Mucosa of rectum (tissue), 2 donors: Measurements from ENCODE around the gene PARPBP.
"Not testable (repeated sequence)": the region's sequence is repeated elsewhere in the genome, so short reads cannot be mapped to it uniquely, and the experiment has no call there.

ENCODE experiments used
- H3K27ac ChIP-seq, 2 donors: one replicate each; pipeline ENCODE4 v1.7.0; 2013; ENCODE audit warnings: inconsistent platforms in 2 of 2, low read depth in 2 of 2, low read length in 2 of 2
- H3K27me3 ChIP-seq, 2 donors: one replicate each; pipeline ENCODE4 v1.7.0; 2013; ENCODE audit warnings: low read length in 2 of 2; ENCODE audit not compliant: control insufficient read depth in 2 of 2, insufficient read depth in 2 of 2
- H3K36me3 ChIP-seq, 2 donors: one replicate each; pipeline ENCODE4 v1.7.0; 2013; ENCODE audit warnings: low read length in 2 of 2; ENCODE audit not compliant: control insufficient read depth in 2 of 2, insufficient read depth in 2 of 2
- H3K4me1 ChIP-seq, 2 donors: one replicate each; pipeline ENCODE4 v1.7.0; 2013; ENCODE audit warnings: low read length in 2 of 2, mild to moderate bottlenecking in 1 of 2; ENCODE audit not compliant: control insufficient read depth in 2 of 2, insufficient read depth in 2 of 2
- H3K4me3 ChIP-seq, 2 donors: one replicate each; pipeline ENCODE4 v1.7.0; 2013; ENCODE audit warnings: low read length in 2 of 2
- H3K9ac ChIP-seq, 2 donors: one replicate each; pipeline ENCODE4 v1.7.0; 2013; ENCODE audit warnings: low read length in 2 of 2, low read depth in 1 of 2, mild to moderate bottlenecking in 1 of 2
- H3K9me3 ChIP-seq, 2 donors: one replicate each; pipeline ENCODE4 v1.7.0; 2013; ENCODE audit warnings: low read length in 2 of 2; ENCODE audit not compliant: control insufficient read depth in 2 of 2
- donor health status: healthy.
- donor health status: Normal muscosa, but diverticular disease.

Gene PARPBP, protein sequence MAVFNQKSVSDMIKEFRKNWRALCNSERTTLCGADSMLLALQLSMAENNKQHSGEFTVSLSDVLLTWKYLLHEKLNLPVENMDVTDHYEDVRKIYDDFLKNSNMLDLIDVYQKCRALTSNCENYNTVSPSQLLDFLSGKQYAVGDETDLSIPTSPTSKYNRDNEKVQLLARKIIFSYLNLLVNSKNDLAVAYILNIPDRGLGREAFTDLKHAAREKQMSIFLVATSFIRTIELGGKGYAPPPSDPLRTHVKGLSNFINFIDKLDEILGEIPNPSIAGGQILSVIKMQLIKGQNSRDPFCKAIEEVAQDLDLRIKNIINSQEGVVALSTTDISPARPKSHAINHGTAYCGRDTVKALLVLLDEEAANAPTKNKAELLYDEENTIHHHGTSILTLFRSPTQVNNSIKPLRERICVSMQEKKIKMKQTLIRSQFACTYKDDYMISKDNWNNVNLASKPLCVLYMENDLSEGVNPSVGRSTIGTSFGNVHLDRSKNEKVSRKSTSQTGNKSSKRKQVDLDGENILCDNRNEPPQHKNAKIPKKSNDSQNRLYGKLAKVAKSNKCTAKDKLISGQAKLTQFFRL

DNA sequence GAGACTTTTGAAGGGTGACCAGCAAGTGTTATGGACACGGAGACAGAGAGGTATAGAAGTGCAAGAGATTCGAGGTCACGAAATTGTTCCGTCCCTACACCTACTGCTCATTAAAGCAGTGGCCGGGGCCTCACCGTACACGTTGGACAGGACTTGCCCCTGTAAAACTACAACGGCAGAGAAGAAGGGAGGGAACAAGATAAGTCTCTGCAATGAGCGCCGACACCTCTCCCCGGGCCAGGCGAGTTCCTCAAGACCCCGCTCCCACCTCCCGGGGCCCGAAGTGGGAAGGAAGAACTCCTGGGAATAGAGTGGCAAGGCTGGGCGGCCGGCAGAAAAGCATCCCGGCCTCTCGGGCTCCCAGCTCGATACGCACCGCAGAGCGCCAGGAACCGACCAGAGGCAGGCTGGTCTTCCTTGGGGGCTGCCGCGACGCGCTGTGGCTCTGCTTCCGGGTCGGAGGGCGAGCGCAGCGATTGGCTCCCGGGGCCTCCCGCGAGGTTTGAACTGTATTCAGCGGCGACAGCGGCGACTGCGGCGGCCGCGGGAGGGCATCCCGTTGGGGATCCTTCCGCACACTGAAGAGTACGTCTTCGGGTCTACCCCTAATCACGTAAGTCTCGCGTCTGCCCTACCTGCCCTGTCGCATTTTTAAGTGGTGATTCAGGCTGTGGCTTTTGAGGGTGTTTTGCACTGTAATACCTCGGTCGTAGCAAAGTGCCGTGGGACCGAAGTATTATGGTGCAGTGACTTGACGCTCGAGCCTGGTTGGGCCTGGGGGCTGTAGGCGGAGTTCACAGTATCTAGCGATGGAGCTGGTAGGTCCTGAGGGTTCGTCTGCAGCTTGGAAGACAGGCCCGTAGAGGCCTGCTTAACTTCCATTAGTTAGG is at the start of gene PARPBP, which contains the start of gene NUP37:
Gene PARPBP (plus strand): TSS at position 510 of the 890 bp plus-strand sequence. CDS start 3,706 bp downstream, outside the sequence.
Gene NUP37 (minus strand): TSS at position 441 of the 890 bp plus-strand sequence. CDS start 1,596 bp downstream, outside the sequence.
- peak within 1 kb of the TSS; percentile 96 to 98 for H3K4me3 ChIP-seq
- peaks cover 9 to 12% of the 10 kb centered on the region in 2 donors for H3K4me1 ChIP-seq
- H3K27ac ChIP-seq = peak within 1 kb of the TSS; percentile 79 to 83
- peak within 1 kb of the TSS; percentile 87 to 95 for H3K9ac ChIP-seq
- no peaks in the 10 kb centered on the region for H3K27me3 ChIP-seq
- peaks cover 9% of the 10 kb centered on the region in 2 donors for H3K36me3 ChIP-seq
- no peaks in the 10 kb centered on the region for H3K9me3 ChIP-seq

DNA sequence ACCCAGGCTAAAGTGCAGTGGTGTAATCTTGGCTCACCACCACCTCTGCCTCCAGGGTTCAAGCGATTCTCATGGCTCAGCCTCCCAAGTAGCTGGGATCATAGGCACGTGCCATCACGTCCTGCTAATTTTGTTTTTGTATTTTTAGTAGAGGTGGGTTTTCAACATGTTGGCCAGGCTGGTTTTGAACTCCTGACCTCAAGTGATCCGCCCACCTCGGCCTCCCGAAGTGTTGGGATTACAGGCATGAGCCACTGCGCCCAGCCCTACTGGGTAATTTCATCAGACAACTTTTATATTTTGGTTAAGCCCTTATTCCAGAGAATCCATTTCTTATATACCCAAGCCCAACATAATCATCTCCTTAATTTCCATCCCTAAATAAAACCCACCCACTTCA is 47.9 kb upstream of the PARPBP start:
- H3K27ac ChIP-seq, H3K9me3 ChIP-seq, H3K4me3 ChIP-seq, H3K4me1 ChIP-seq, H3K27me3 ChIP-seq, H3K9ac ChIP-seq: not testable (repeated sequence)
- peaks cover 9 to 15% of the 10 kb centered on the region in 2 donors for H3K36me3 ChIP-seq

DNA sequence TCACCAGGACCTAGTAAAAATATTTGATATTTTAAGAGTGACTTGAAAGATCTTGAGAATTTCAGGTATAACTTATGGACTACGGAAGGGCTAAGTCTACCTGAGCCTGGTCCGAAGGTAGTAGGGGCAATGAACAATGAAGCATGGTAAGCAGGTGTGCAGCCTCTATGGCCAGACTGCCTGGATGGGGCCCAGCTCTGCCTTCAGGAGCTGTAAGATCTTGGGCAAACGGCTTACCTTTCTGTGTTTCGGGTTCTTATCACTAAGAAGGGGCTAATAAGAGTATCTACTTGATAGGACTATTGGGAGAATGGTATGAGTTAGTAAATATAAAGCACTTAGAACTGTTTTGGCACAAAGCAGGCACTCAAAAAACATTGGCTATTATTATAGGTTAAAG is 39.1 kb upstream of the PARPBP start:
- no peak overlapping the region for H3K4me3 ChIP-seq
- no peaks in the 10 kb centered on the region for H3K4me1 ChIP-seq
- H3K27ac ChIP-seq = no peak overlapping the region
- no peaks in the 10 kb centered on the region for H3K27me3 ChIP-seq
- H3K9ac ChIP-seq = no peak overlapping the region
- peaks cover 27 to 46% of the 10 kb centered on the region in 2 donors for H3K36me3 ChIP-seq
- H3K9me3 ChIP-seq = no peaks in the 10 kb centered on the region

DNA sequence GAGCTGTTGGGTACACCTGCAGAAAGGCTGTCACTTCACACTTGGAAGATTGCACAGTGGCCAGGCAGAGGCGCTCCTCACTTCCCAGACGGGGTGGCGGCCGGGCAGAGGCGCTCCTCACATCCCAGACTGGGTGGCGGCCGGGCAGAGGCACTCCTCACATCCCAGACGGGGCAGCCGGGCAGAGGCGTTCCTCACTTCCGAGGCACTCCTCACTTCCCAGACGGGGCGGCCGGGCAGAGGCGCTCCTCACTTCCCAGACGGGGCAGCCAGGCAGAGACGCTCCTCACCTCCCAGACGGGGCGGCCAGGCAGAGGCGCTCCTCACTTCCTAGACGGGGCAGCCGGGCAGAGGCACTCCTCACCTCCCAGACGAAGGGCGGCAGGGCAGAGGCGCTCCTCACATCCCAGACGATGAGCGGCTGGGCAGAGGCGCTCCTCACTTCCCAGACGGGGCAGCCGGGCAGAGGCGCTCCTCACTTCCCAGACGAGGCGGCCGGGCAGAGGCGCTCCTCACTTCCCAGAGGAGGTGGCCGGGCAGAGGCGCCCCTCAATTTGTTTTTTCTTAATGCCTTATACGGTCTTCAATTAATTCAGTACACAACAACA is 30.7 kb upstream of the PARPBP start:
- H3K27ac ChIP-seq, H3K9ac ChIP-seq, H3K4me1 ChIP-seq, H3K4me3 ChIP-seq, H3K9me3 ChIP-seq, H3K27me3 ChIP-seq: not testable (repeated sequence)
- H3K36me3 ChIP-seq = peaks cover 8 to 14% of the 10 kb centered on the region in 2 donors

DNA sequence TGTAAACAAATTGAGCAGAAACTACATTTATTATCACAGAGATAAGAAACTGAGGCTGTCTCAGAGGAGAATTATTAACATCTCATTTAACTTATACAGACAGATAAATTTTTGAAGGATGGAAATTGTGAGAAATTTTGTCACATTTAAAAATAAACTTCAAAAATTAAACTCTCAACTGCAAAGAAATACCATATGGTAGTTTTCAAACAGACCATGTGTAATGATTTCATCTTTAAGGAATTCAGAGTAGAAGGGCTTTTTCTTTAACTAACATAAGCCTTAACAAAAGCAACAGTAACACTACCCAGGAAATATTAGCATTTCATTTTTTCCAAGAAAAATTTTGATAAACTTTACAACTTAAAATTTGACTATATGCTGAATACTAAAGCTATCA is 26.7 kb upstream of the PARPBP start:
- no peak overlapping the region for H3K27ac ChIP-seq
- H3K36me3 ChIP-seq = peaks cover 10 to 12% of the 10 kb centered on the region in 2 donors
- no peak overlapping the region for H3K9ac ChIP-seq
- H3K9me3 ChIP-seq = no peaks in the 10 kb centered on the region
- H3K27me3 ChIP-seq = no peaks in the 10 kb centered on the region
- H3K4me1 ChIP-seq = no peaks in the 10 kb centered on the region
- no peak overlapping the region for H3K4me3 ChIP-seq

DNA sequence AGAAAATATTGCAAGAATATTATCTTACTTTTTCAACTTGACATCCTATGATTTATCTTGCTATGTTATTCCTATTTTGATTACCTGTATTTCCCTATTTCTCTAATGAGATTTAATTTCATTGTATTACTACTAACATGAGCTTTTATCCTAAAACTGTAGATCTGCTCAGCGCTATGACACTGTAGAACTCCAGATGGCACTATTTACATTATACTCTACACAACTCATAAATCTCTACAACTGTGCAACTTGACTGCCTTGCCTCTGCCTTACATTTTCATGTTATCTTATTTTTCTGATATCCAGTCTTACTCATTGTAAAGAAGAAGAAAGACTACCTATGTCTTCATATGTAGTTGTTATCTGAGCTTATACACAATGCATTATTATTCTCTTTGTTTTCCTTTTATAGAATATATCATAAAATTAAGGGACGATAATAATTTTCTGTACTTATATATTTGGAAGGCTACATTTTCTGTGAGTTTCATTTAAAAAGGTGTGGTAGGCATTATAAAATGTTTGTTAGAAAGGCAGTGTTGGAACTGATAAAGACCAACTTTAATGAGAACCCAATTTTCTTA is 24.2 kb upstream of the PARPBP start:
- H3K4me3 ChIP-seq = no peak overlapping the region
- no peak overlapping the region for H3K27ac ChIP-seq
- H3K36me3 ChIP-seq = peaks cover 17 to 21% of the 10 kb centered on the region in 2 donors
- no peaks in the 10 kb centered on the region for H3K9me3 ChIP-seq
- no peaks in the 10 kb centered on the region for H3K27me3 ChIP-seq
- H3K4me1 ChIP-seq = no peaks in the 10 kb centered on the region
- no peak overlapping the region for H3K9ac ChIP-seq

DNA sequence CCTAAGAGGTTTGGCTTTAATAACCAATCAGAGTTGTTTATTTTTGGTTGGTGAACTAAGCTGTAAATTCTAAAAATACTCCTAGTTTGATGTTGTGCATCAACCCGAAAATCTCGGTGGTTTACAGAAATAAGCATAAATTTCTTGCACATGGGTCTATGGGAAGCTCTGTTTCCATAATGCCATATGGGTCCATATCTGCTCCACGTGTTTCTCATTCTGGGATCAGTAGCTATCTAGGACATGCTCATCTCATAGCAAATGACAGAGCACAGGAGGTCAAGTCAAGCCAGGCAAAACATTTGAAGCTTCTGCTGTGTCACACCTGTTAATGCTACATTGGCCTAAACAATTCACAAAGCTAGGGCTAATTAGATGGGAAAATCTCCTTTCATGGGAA is 23.1 kb upstream of the PARPBP start:
- no peaks in the 10 kb centered on the region for H3K27me3 ChIP-seq
- H3K27ac ChIP-seq = no peak overlapping the region
- no peaks in the 10 kb centered on the region for H3K9me3 ChIP-seq
- no peak overlapping the region for H3K9ac ChIP-seq
- H3K36me3 ChIP-seq = peaks cover 17 to 21% of the 10 kb centered on the region in 2 donors
- no peaks in the 10 kb centered on the region for H3K4me1 ChIP-seq
- H3K4me3 ChIP-seq = no peak overlapping the region

DNA sequence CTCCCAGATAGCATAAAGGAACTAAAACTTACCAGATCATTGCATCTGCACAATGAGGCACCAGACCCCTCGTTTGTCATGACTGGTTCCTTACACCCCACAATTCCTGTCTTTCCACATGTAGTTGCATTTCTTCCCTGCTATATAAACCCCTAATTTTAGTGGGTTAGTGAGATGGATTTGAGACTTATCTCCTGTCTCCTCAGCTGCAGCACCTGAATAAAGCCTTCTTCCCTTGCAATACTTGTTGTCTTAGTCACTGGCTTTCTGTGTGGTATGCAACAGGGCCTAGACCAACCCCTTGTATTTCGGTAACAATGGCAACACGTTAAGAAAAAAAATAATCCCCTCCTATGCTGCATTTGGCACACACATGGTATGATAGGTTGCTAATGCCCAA is 13.1 kb upstream of the PARPBP start:
- Histone ChIP-seq H3K27ac (no peak overlapping the region), H3K36me3 (peaks cover 35 to 40% of the 10 kb centered on the region in 2 donors), H3K27me3 (no peaks in the 10 kb centered on the region), H3K4me1 (no peaks in the 10 kb centered on the region), H3K4me3 (no peak overlapping the region), H3K9ac (no peak overlapping the region), H3K9me3 (peaks cover 0 to 9% of the 10 kb centered on the region in 2 donors)

DNA sequence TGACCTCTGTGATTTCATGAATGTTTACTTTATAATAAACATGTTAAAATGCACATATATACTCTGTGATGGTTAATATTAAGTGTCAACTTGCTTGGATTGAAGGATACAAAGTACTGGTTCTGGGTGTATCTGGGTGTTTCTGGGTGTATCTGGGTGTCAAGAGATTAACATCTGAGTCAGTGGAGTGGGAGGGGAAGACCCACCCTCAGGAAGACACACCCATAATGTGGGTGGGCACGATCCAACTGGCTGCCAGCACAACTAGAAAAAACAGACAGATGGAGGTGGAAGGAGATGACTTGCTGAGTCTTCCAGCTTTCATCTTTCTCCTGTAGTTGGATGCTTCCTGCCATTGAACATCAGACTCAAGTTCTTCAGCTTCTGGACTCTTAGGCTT is 12.0 kb upstream of the PARPBP start:
- Histone ChIP-seq H3K27ac (no peak overlapping the region), H3K4me3 (no peak overlapping the region), H3K36me3 (peaks cover 35 to 40% of the 10 kb centered on the region in 2 donors), H3K4me1 (no peaks in the 10 kb centered on the region), H3K9me3 (peaks cover 0 to 9% of the 10 kb centered on the region in 2 donors), H3K9ac (no peak overlapping the region), H3K27me3 (no peaks in the 10 kb centered on the region)
